SH-SY5Y (cell line): ENCODE measurements around the gene ADAMTS2.

Source experiments
- GATA2 ChIP-seq: IDR thresholded peaks from 2 replicates; pipeline ENCODE4 v1.6.1; 2011; ENCODE audit warnings: mild to moderate bottlenecking, low read depth, low read length
- GATA3 ChIP-seq: IDR thresholded peaks from 2 replicates; pipeline ENCODE4 v1.6.1; 2011; ENCODE audit warnings: low read depth, mild to moderate bottlenecking, low read length, moderate library complexity

DNA sequence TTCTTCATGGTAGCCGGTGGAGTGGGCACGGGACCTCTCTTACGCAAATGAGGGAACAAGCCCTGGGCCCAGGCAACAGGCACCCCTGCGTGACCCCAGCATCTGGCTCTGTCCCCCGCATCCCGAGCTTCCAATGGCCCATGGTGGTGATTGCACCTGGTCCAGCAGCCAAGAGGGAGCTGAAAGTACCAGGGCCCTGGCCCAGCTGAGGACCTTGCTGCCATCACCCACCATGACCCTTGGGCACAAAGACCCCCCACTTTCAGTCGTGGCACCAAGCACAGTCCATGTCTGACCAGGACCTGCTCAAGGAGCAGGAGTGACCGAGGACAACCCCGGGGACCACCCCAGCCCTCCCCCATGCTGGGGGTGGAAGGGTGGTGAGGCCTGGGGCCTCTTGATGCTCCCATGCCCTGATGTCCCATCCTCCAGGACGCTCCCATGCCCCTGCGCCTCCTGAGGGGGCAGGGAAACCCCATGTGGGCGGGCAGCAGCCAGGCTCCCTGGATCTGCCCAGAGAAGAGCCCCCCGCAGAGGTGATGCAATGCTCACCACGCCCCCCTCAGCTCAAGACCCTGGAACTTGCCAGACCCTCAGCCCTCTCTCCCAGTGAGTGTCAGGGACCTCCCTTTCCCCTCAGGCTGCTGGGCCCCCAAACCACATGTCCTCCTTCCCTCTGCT, 123.9 kb downstream of the ADAMTS2 start:
- no peak for TF ChIP-seq GATA2
- no peak for TF ChIP-seq GATA3
